Thyroid gland (tissue), 4 donors: ENCODE results near the gene ACAP2. TPM values are rescaled to one million over a fixed set of nuclear protein-coding genes. Genes with fewer than 3 reads are reported as not detected.

Experiments
- DNase-seq, 2 donors: peaks; one replicate each; pipeline ENCODE4 v3.0.0-alpha.2; 2019
- H3K27ac ChIP-seq, 3 donors: fragments of 200-600 bp; sonication (generic); 1 replicate in 2 of 3; 2 replicates in 1 of 3; pipeline ENCODE4 v1.5.1; 2016 to 2019; ENCODE audit warnings: mild to moderate bottlenecking in 1 of 3, moderate library complexity in 1 of 3
- H3K27me3 ChIP-seq: fragments of 200-600 bp; sonication (generic); one replicate; pipeline ENCODE4 v1.5.1; 2019
- H3K36me3 ChIP-seq, 2 donors: fragments of 200-600 bp; sonication (generic); one replicate each; pipeline ENCODE4 v1.5.1; 2016 to 2019
- H3K4me1 ChIP-seq, 2 donors: fragments of 200-600 bp; sonication (generic); one replicate each; pipeline ENCODE4 v1.5.1; 2017 to 2019
- H3K4me3 ChIP-seq, 3 donors: fragments of 200-600 bp; sonication (generic); replicated peaks in 1 of 3; 1 replicate in 2 of 3; 2 replicates in 1 of 3; pipeline ENCODE4 v1.5.1; 2016; ENCODE audit warnings: mild to moderate bottlenecking in 1 of 3
- H3K9me3 ChIP-seq: fragments of 200-600 bp; sonication (generic); one replicate; pipeline ENCODE4 v1.5.1; 2017
- CTCF ChIP-seq, 6 experiments: fragments of 200-600 bp in 3 of 6; fragments of 450-650 bp in 3 of 6; sonication (generic) in 3 of 6; IDR thresholded peaks; one replicate each; pipeline ENCODE4 v1.5.1; 2016 to 2019; ENCODE audit warnings: antibody characterized with exemption in 6 of 6, mild to moderate bottlenecking in 2 of 6, inconsistent platforms in 1 of 6, moderate library complexity in 1 of 6
- POLR2A ChIP-seq, 2 donors: fragments of 450-650 bp; IDR thresholded peaks; one replicate each; pipeline ENCODE4 v1.6.1; 2017; ENCODE audit warnings: antibody characterized with exemption in 2 of 2, mild to moderate bottlenecking in 2 of 2, moderate library complexity in 1 of 2
- WGBS, 2 donors: methylation state at CpG; one replicate each; pipeline ENCODE4 v1.1.5; 2017; 5-methylcytosine and 5-hydroxymethylcytosine counted together
- intact Hi-C: fragments of 100-400 bp; cut with DNase I; formaldehyde crosslinking; loops from one replicate; pipeline ENCODE4 v1.15.1; 2023
- total RNA-seq, 4 donors: library from RNA; depleted of rRNA; stranded (reverse); fragments of >200 nt; gene quantifications; one replicate each; pipeline ENCODE4 v1.2.3, GENCODE V29; 2016

The ACAP2 gene
- total RNA-seq, 4 donors from 2014 or later, result 61.7 to 685 (median 71.3) TPM

DNA sequence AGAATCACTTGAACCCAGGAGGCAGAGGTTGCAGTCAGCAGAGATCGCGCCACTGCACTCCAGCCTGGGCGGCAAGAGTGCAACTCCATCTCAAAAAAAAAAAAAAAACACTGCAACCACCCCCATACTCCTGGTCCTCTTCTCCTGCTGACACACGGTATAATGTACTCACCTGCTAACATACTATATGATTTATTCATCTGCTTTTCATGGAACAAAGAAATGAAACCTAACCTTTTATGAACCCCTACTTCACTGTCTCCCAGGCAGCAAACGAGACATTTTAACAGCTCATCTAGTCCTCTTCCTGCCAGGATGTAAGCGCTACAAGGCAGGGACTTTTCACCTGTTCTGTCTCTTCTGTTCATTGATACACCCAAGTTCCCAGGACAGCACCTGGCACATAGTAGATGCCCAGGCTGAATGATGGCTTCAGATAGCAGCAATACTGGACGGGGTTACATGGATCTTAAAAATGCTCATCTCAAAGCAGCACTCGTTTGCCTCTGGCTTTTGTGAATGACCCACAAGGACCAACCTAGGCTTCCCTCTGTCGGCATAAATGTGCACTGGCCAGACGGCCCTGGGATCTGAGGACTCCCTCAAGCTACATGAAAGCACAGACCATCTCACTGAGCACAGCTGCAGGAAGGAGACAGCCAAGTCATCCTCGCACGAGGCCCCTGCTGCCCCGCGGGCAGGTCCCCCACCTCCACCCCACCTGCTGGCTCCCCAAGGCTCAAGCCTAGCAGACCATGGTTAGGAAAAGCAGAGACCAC lies 192.2 kb downstream of the ACAP2 start:
- Histone ChIP-seq H3K36me3 (no peaks in the 10 kb centered on the region), H3K27ac (no peak overlapping the region), H3K4me3 (no peak overlapping the region), H3K4me1 (no peaks in the 10 kb centered on the region), H3K27me3 (no peaks in the 10 kb centered on the region), H3K9me3 (no peaks in the 10 kb centered on the region)
- intact Hi-C loops, result loop anchor here (10.0 kb wide), 2 partner anchors 136 to 246 kb away; no protein-coding TSS in a partner anchor
- no peak for DNase-seq
- TF ChIP-seq CTCF (IDR thresholded peaks at IDR 0.05) (peak in 2 of 6 experiments; percentile 6 to 13), POLR2A (IDR thresholded peaks at IDR 0.05) (no peak)
- WGBS, 2 donors, result 65 to 70% methylated on average over 11 to 12 of the region's 14 CpGs

DNA sequence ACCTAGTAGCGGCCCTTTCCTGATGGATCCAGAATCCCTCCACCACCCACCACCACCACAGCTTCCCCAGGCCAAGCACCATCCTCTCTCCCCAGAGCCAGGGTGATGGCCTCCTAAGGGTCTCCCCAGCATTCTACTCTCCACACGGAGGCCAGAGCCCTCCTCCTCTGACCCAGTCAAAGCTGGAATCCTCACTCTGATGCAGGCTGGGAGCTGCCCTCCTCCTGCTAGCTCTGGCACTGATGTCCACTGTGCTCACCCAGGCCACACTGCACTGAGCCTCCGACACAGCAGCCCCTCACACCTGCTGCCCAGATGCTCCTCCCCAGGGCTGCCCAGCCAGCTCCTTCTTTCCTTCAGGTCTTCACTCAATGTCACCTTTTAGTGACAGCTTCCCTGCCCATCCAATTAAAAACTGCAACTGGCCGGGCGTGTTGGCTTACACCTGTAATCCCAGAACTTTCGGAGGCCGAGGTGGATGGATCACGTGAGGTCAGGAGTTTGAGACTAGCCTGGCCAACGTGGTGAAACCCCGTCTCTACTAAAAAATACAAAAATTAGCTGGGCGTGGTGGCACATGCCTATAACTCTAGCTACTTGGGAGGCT lies 192.9 kb downstream of the ACAP2 start:
- Histone ChIP-seq H3K27ac (no peak overlapping the region), H3K9me3 (no peaks in the 10 kb centered on the region), H3K36me3 (no peaks in the 10 kb centered on the region), H3K4me1 (no peaks in the 10 kb centered on the region), H3K27me3 (no peaks in the 10 kb centered on the region), H3K4me3 (no peak overlapping the region)
- no peak for DNase-seq
- 90 to 93% methylated on average over 10 to 11 of the region's 11 CpGs for WGBS, 2 donors
- intact Hi-C loops, result loop anchor here (10.0 kb wide), 3 partner anchors 115 to 245 kb away; no protein-coding TSS in a partner anchor
- TF ChIP-seq POLR2A (IDR thresholded peaks at IDR 0.05), result no peak
- TF ChIP-seq CTCF (IDR thresholded peaks at IDR 0.05), result no peak

DNA sequence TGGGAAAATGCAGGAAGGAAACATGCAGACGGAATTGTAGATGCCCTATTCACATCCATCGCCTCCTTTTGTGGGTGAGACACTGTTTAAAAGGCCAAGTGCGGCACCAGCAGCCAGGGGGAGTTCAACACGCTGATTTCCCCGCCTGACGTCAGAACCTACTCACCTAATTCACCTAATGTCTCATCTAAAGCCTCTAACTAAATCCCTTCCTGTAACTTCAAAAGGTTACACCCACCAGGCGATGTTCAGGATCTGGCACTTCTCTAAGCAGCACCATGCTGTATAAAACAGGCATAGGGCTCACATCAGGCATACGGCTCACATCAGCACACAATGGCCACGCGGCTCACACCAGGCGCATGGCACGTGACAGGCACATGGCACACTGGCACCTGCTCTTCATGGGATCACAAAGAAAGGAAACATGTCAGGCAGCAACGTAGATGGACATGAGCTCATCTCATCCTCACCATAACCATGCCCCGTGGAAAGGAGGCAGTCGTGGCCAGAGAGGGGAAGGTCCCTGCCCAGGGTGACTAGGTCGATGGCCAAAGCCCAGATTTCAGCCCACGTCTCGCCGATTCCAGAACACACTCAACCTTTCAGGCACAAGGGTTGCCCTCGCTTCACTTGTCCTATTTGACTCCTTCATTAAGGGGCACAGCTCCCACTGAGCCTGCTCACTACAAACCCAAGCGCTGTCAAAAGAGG lies 193.6 kb downstream of the ACAP2 start:
- Histone ChIP-seq H3K36me3 (no peaks in the 10 kb centered on the region), H3K27me3 (no peaks in the 10 kb centered on the region), H3K4me1 (no peaks in the 10 kb centered on the region), H3K27ac (no peak overlapping the region), H3K4me3 (no peak overlapping the region), H3K9me3 (no peaks in the 10 kb centered on the region)
- WGBS, 2 donors, result 95 to 97% methylated on average over 21 of the region's 21 CpGs
- no peak for TF ChIP-seq POLR2A (IDR thresholded peaks at IDR 0.05)
- TF ChIP-seq CTCF (IDR thresholded peaks at IDR 0.05), result no peak
- intact Hi-C loops, result loop anchor here (10.0 kb wide), 1 partner anchor 114 kb away; no protein-coding TSS in a partner anchor
- peak in 1 of 2 donors; percentile 1 for DNase-seq

- H3K27me3 ChIP-seq, result no peaks in the 10 kb centered on the region
- intact Hi-C loops, result loop anchor here (10.0 kb wide), 1 partner anchor 113 kb away; no protein-coding TSS in a partner anchor
- H3K4me1 ChIP-seq, result no peaks in the 10 kb centered on the region
- H3K36me3 ChIP-seq, result no peaks in the 10 kb centered on the region
- TF ChIP-seq CTCF (IDR thresholded peaks at IDR 0.05) (no peak), POLR2A (IDR thresholded peaks at IDR 0.05) (no peak)
- DNase-seq, result no peak
- H3K4me3 ChIP-seq, result no peak overlapping the region
- no peaks in the 10 kb centered on the region for H3K9me3 ChIP-seq
- 96% methylated on average over 8 of the region's 8 CpGs for WGBS, 2 donors
- H3K27ac ChIP-seq, result no peak overlapping the region
Measured at GRCh38 chr3:195248281-195248680, 194.5 kb downstream of the ACAP2 start.
